ENCODE data around the gene SLC38A6.
A peak's percentile ranks its signal among the peaks of the same experiment; 100 is the strongest.
"Not testable (repeated sequence)": the region's sequence is repeated elsewhere in the genome, so short reads cannot be mapped to it uniquely, and the experiment has no call there.

Gene SLC38A6

DNA sequence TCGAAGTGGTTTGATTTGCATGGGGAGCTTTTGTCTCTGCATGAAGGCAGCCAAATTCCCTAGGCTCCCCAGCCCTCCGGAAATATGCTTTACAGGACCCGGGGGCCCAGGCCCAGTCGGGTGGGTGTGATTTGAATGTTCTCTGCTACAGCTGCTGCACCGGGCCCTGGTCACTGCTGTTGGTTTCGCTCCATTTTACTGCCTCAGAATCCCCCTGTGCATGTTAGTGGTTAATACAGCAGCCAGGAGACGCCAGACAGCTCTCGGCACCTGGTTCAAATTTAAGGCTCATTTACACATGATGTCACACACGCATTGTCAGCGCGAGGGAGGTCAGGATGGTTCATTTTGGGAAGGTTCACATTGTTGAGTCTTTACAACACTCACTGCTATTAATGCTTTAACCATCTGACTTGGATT, 99.6 kb downstream of the SLC38A6 start:
- CTCF ChIA-PET = interaction anchor here (1.3 kb wide), 1 partner anchor 456 kb away, joined by 5 read pairs; no protein-coding TSS in a partner anchor

DNA sequence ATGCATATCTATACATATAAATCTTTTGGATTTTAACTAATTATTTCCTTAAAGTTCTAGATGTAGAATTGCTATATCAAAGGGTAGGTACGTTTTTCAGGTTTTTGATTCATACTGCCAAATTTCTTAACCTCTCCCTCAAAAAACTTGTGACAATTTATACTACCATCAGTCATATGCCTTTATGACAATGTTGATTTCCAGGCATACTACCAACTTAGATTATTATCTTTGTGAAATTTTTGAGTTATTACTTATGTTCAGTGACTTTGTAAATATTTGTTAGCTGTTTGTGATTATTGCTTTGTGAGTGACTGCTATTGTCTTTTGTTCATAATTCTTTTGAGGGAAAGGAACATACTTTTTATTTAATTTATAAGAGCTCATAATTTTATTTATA, 107.0 kb downstream of the SLC38A6 start:
- ChIA-PET CTCF (interaction anchor here (0.8 to 1.2 kb wide), 2 partner anchors 10 to 165 kb away, joined by 3 read pairs; no protein-coding TSS in a partner anchor), POLR2A (no interaction called here)
- no peak for TF ChIP-seq CTCF (IDR thresholded peaks at IDR 0.05; ENCODE audit: insufficient read depth, low read length, missing control alignments)
- H3K4me3 ChIP-seq (ENCODE audit: low read depth, low read length) = no peak overlapping the region
- no peak for DNase-seq (ENCODE audit: low read depth, low spot score)

More for the DNA sequence above, 99.6 kb downstream of the SLC38A6 start:
- no peak overlapping the region for H3K4me3 ChIP-seq (ENCODE audit: low read depth, low read length)
- peak; percentile 79 for DNase-seq (ENCODE audit: low read depth, low spot score)
- POLR2A ChIA-PET = interaction anchor here (1.1 kb wide), 1 partner anchor 23 kb away, joined by 5 read pairs; no protein-coding TSS in a partner anchor
- peak; percentile 14 for TF ChIP-seq CTCF (IDR thresholded peaks at IDR 0.05; ENCODE audit: insufficient read depth, low read length, missing control alignments)

GRCh38 chr14:61089126-61089750, 108.2 kb downstream of the SLC38A6 start:
- TF ChIP-seq CTCF (IDR thresholded peaks at IDR 0.05; ENCODE audit: insufficient read depth, low read length, missing control alignments) = no peak
- ChIA-PET POLR2A (no interaction called here), CTCF (interaction anchor here (0.8 kb wide), 1 partner anchor 164 kb away, joined by 3 read pairs; no protein-coding TSS in a partner anchor)
- no peak overlapping the region for H3K4me3 ChIP-seq (ENCODE audit: low read depth, low read length)
- DNase-seq (ENCODE audit: low read depth, low spot score) = no peak

- TF ChIP-seq CTCF (IDR thresholded peaks at IDR 0.05; ENCODE audit: insufficient read depth, low read length, missing control alignments) = no peak
- DNase-seq (ENCODE audit: low read depth, low spot score) = no peak
- ChIA-PET CTCF (no interaction called here), POLR2A (no interaction called here)
- no peak overlapping the region for H3K4me3 ChIP-seq (ENCODE audit: low read depth, low read length)
These were observed 109.6 kb downstream of the SLC38A6 start for GRCh38 chr14:61090432-61091216.

DNA sequence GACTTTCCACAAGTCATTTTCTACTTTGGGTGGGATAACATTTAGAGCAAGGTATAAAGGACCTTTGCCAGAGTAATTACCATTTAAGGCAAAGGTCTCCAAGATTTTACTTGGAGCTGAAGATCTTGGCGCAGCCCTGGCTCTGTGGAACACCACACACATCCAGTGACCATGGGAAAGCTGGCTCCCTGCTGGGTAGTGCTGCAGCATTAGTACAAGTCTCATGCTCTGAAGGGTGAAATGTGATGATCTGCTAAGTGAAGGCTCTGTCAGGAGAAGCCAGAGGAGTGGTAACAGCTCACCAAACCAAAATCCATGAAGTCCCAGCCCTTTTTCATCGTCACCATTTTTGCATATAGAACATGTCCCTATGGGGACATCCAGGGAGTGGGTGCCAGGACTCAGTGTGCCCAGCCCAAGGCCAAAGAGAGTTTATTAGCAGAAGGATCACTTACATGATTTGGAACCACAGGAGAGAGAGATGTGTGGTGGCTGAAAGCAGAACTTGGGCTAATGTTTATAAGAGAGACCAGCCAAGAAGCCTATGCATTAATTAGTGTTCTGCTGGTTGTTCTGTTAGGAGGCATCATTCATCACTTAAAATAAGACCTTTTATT, 110.7 kb downstream of the SLC38A6 start:
- TF ChIP-seq CTCF (IDR thresholded peaks at IDR 0.05; ENCODE audit: insufficient read depth, low read length, missing control alignments) = no peak
- H3K4me3 ChIP-seq (ENCODE audit: low read depth, low read length) = no peak overlapping the region
- DNase-seq (ENCODE audit: low read depth, low spot score) = no peak
- ChIA-PET CTCF (no interaction called here), POLR2A (no interaction called here)

GRCh38 chr14:61098096-61098495, 117.1 kb downstream of the SLC38A6 start:
- DNase-seq (ENCODE audit: low read depth, low spot score); H3K4me3 ChIP-seq (ENCODE audit: low read depth, low read length); POLR2A ChIA-PET: not testable (repeated sequence)
- CTCF ChIA-PET = interaction anchor here (2.8 kb wide), 1 partner anchor 14 kb away, joined by 9 read pairs; no protein-coding TSS in a partner anchor

Data from AG04449 (cell line).